H4 (cell line): ENCODE data around the gene CCL23. TPM values are rescaled to one million over a fixed set of nuclear protein-coding genes. Genes with fewer than 3 reads are reported as not detected.
"Not testable (repeated sequence)": the region's sequence is repeated elsewhere in the genome, so short reads cannot be mapped to it uniquely, and the experiment has no call there.

ENCODE experiments used
- DNase-seq: peaks from one replicate; pipeline ENCODE4 v3.0.0-alpha.2; 2015; ENCODE audit warnings: low spot score
- total RNA-seq: library from RNA; depleted of rRNA; stranded (reverse); fragments of >200 nt; shearing (Covaris generic); gene quantifications from 2 replicates; pipeline ENCODE4 v1.2.3, GENCODE V29; 2014

CCL23 gene
- total RNA-seq, 1 experiment from 2014 or later: not detected

- DNase-seq: no peak
These were observed 13.1 kb downstream of the CCL23 start for GRCh38 chr17:36004594-36005108.

DNA sequence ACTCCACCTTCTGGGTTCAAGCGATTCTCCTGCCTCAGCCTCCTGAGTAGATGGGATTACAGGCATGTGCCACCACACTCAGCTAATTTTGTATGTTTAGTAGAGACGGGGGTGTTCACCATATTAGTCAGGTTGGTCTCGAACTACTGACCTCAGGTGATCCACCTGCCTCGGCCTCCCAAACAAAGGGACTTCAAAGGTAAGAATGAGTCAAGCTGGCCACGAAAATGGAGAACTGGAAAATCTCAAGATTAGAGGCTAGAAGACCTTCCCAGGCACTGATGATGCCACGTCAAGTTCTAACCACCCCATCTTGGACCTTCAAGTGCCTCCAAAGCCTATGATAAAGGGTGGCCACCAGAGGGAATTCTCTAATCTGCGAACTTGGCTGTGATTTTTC, 15.1 kb downstream of the CCL23 start:
- no peak for DNase-seq

- DNase-seq: no peak
These were observed 15.7 kb downstream of the CCL23 start for GRCh38 chr17:36001862-36002603.

DNA sequence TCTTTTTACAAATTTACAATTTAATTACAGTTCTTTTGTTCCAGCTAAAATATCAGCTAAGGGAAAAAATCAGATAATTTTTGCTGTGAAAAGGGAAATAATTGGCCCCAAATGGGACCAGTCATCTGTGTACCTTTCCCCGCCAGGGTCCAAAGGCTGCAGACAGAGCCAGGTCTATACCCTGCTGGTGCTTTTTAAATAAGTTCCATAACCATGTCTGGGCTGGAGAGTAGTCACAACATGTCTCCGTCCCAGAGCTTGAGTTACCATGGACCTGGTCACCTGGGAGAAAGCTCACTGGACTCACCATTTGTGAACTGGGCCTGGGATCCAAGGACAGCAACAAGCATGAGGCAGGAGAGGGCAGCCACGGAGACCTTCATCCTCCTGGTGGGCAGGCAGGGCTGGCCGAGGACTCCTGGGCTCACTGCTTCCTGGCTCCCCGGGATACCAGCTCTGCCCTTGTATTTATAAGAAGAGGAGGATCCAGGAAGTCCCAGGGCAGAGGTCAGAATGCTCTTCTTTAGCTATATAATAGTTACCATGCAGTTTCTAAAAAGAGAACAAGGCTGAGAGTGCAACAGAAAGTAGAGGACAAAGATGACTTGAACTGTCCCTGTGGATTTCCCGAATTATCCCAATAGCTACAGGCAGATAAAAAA, 16.5 kb downstream of the CCL23 start, which contains the start of gene CCL15:
TSS of gene CCL15 (minus strand) at position 444 of the 662 bp plus-strand sequence. CDS start at position 383, 61 bp downstream.
- DNase-seq: no peak

- DNase-seq: no peak
These were observed 17.1 kb downstream of the CCL23 start for GRCh38 chr17:36000732-36001109.

GRCh38 chr17:35998756-35999155, 19.0 kb downstream of the CCL23 start:
- no peak for DNase-seq

DNA sequence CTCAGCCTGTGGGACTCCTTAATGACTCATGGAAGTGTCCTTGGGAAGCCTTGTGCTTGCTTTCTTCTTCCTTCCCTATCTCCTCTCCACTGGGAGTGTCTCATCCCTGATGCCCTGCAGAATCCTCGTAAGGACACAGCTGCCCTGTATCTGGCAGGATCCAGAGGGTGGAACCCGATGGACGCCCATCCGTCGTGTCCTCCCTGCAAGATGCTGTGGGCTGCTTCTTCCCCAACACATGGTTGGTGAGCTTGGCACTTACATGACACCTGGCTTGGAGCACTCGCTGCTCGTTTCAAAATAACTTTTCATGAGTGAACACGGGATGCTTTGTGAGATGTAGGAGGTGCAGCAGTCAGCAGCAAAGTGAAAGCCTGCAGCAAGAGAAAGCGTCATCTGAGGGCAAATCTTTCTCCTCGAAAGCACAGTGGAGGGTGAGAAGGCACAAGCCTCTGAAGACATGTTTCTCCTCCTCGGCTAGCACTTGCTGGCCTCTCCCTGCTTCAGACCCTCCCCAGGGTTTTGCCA, 19.7 kb downstream of the CCL23 start:
- DNase-seq: no peak

DNA sequence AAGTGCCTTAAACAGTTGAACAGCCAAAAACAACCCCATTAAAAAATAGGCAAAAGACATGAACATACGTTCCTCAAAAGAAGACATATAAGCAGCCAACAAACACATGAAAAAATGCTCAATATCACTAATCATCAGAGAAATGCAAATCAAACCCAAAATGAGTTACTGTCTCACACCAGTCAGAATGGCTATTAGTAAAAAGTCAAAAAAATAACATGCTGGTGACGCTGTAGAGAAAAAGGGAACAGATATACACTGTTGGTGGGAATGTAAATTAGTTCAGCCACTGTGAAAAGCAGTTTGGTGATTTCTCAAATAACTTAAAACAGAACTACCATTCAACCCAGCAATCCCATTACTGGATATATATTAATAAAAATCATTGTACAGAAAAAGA, 22.4 kb downstream of the CCL23 start:
- DNase-seq: not testable (repeated sequence)

DNA sequence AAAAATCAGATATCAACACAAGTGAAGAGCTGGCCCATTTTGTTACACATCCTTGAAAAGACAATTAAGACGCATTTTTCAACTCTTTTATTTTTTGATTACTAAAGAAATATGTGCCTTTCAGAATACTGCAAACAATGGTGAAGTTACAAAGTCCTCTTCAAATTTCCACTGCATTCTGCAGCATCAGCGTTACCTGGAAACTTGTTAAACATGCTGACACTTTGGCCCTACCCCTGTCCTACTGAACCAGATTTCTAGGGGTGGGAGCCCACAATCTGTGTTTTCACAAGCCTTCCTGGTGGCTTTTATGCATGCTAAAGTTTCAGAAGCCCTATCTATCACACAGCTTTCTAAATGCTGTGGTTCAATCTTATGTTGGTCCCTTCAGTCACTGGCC, 26.7 kb downstream of the CCL23 start:
- no peak for DNase-seq

DNA sequence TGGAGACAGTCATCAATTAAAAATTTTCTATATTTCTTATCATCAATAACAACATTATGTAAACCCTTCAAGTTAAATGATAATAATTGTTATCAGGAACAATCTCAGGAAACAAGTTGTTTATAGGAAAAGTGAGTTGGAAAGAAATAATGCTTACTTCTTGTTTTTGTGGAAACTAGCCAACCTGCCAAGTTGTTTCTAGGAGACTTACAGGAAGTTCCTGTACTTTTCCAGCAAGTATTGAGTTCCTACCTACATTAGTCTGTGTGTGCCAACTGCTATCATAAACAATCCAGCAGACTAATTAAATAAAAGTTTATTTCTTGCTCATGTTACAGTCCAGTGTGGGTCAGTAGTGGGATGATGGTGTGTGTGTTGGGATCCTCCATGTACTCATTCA, 29.6 kb downstream of the CCL23 start:
- DNase-seq: peak; percentile 69

- DNase-seq: no peak
These were observed 31.1 kb downstream of the CCL23 start, which contains the start of gene CCL14 for GRCh38 chr17:35986643-35987042. Gene CCL14 (minus strand): TSS chr17:35986729. CDS start chr17:35986649, 80 bp downstream.

GRCh38 chr17:35984140-35984539, 33.6 kb downstream of the CCL23 start:
- DNase-seq: no peak

DNA sequence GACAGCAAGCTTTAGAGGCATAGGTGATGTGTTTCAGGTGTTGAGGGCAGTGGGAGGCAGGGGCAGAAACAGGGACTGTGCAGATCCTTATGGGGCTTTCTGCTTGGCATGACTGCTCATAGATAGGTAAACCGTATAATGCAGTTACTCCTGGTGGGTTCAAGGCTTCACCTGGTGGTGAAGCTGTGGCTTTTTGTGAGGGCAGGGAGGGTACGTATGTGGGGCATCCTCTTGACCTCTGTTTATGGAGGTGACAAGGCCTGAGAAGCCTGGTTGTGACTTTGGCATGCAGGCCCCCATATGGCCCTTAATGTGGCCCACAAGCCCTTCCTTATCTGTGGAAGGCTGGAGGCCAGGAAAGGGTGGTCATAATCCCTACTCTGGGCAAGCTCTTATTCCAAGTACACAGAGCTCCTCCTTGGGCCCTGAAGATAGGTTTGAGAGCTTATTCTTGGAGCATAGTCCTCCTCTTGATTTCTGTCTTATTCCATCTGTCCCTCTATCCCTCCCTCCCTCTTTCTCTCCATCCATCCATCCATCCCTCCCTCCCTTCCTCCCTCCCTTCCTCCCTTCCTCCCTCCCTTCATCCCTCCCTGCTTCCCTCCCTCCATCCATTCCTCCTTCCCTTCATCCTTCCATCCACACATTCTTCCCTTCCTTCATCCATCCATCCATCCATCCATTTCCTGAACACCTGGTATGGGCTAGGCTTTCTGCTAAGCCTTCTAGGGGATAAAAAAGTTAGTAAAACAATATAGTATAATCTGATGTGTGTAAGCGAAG, 35.2 kb downstream of the CCL23 start:
- DNase-seq: no peak

GRCh38 chr17:35981908-35982330, 35.9 kb downstream of the CCL23 start:
- DNase-seq: no peak

GRCh38 chr17:35981246-35981645, 36.5 kb downstream of the CCL23 start, which contains the start of gene CCL16:
Gene CCL16 (minus strand): TSS chr17:35981497. CDS start chr17:35981420, 77 bp downstream.
- no peak for DNase-seq

GRCh38 chr17:35978346-35978745, 39.4 kb downstream of the CCL23 start:
- DNase-seq: no peak

DNA sequence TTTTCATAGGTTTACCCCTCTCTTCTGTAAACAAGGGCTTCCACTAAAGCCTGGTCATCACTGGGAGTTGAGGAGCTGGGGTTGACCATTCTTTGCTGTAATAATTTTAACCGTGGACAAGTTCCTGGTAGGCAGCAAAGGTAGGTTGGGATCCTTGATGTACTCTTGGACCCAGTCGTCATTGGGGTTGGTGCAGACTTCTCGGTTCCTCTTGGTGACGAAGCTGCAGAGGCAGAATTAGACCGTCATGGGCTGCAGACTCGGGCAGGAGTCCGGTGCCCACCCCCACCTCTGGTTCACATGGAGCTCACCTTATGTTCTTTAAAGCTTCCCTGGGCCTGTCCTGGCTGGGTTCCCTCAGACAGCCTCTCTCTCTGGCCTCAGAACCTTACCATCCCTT, 40.3 kb downstream of the CCL23 start:
- DNase-seq: no peak

DNA sequence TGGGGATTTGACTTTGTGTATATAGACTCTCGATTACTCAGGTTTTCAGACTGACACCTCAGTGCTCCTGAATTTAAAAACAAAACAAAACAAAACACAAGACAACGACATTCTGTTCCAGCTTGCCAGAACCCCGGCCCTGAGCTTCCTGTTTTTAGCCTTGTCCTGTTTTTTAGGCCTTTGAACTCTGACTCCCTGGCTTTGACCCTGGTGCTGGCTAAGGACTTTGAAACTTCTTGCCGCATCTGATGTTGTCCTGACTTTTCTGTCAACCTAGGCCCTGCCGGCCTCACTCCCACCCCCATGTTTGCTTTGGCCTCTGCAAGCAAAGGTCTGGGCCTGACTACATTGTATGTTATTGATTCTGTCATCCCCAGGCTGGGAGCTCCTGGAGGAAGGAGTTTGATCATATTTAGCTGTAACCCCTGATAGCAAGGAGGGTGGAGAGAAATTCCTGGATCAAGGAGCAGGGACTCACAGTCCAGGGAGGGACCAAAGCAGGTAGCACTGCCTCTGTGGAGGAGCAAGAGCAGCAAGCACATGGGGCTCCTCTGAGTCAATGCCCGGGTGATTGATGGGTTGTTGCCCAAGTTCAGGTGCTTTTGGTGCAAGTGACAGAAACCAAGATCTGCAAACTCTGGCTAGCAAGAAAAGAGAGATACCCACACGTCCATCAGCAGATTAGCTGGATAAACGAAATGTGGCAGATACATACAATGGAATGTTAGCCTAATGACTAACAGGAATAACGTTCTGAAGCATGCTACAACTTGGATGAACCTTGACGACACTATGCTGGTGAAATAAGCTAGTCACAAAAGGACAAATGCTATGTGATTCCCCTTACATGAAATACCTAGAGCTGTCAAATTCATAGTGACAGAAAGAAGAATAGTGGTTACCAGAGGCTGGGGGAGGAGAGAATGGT, 44.2 kb downstream of the CCL23 start:
- no peak for DNase-seq

- DNase-seq: no peak
These were observed 44.8 kb downstream of the CCL23 start for GRCh38 chr17:35972945-35973332.

DNA sequence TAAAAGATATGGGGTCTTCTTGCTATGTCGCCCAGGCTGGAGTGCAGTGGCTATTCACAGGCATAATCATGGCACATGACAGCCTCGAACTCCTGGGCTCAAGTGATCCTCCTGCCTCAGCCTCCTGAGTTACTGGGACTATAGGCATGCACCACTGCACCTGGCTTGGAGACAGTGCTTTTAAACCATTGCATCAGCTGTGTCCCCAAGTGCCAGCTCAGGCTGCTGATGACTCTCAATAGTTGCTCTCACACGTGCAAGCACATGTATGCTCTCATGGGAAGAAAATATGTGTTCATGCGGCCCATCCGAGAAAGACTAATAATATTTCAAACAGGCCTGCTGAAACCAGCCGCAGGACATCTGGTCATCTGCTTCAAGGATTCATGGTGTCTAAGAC, 45.2 kb downstream of the CCL23 start:
- no peak for DNase-seq

GRCh38 chr17:35972066-35972465, 45.7 kb downstream of the CCL23 start:
- DNase-seq: no peak
